GM19238 (cell line): Measurements from ENCODE around the gene PAEP.
"Not testable (repeated sequence)": the region's sequence is repeated elsewhere in the genome, so short reads cannot be mapped to it uniquely, and the experiment has no call there.

Experiments used
- DNase-seq: peaks from one replicate; pipeline ENCODE4 v3.0.0; 2011; ENCODE audit warnings: low spot score; ENCODE audit not compliant: insufficient read length

PAEP gene

DNA sequence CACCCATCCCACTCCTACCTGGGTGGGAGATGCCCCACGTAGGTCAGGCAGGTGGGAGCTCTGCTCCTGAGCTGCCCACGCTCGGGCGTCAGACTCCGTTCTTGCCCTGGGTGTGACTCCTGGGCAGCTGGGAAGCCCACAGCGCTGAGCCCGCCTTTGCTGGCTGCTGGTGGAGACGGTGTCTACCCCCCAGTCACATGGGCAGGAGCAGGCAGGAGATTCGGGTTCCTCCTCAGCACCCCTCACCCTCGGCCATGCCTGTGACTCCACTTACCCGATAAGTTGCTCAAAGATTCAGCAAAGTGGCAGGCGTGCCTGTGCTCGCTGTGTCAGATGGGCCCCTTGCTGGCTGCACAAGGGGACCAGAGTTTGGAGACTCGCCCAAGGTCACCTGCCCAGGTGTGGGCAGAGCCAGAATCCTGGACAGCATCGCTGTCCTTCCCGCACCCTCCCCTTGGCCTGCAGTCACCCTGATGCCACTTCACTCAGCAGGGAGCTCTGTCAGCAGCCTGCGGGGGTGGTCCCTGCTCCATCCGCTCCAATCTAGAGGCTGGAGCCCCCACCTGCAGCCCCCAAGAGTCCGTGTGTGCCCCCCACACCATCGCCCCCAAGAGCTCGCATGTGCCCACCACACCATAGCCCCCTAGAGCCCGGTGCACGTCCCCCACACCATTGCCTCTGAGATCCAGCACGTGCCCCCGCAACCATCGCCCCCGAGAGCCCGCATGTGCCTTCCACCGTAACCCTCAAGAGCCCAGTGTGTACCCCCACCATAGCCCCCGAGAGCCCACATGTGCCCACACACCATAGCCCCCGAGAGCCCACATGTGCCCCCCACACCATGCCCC, 36.1 kb upstream of the PAEP start:
- no peak for DNase-seq

DNA sequence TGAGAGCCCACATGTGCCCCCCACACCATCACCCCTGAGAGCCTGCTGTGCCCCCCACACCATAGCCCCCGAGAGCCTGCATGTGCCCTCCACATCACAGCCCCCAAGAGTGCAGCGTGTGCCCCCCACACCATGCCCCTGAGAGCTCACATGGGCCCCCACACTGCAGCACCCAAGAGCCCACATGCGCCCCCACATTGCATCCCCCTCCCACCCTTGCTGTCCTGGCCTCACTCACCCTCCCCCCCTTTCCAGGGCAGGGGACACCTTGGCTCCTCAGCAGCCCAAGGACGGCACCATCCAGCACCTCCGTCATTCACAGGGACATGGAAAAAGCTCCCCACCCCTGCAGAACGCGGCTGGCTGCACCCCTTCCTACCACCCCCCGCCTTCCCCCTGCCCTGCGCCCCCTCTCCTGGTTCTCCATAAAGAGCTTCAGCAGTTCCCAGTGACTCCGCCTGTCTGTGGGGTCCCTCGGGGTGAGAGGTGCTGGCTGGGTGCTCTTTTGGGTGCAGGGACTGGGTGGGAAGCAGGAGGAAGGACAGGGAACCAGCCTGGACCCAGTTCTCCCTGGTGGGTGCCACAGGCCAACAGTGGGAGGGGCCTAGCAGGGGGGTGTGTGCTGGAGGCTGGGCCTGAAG, 35.3 kb upstream of the PAEP start:
- DNase-seq, result no peak

DNA sequence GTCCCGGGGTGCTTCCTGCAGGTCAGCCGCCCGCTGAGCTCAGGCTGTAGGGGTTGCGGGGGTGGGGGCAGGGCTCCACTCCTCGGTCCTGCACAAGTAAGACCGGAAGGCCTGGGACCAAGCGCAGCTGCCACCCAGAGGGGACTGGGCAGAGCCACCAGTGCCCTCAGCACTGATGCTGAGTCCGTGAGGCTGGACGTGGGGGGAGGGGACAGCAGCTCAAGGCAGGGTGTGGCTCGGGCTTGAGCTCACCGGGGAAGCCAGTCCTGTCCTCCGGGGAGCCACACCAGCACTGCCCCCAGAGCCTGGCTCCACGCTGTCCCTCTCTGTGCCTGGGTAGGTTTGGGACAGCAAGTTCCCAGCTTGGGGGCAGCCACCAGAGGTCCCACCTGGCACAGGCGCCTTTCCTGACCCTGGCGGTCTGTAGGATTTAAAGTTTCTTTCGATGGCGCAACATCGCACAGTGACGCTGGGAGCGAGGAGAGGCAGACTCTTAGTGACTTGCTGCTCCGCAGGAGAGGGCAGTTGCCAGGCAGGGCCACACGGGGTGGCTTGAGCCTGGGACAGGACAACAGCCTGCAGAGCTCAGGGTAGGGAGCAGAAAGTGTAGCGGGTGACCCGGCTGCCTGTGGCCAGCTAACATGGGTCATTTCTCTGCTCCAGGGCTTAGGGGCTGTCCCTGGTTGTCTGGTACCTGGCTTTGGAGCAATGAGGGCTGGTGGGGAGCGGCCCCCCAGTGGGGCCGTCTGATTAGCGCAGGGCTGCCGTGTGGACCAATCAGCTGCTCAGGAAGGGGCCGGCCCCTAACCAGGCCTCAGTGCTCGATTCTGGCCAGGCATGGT, 34.6 kb upstream of the PAEP start:
- DNase-seq, result no peak

DNA sequence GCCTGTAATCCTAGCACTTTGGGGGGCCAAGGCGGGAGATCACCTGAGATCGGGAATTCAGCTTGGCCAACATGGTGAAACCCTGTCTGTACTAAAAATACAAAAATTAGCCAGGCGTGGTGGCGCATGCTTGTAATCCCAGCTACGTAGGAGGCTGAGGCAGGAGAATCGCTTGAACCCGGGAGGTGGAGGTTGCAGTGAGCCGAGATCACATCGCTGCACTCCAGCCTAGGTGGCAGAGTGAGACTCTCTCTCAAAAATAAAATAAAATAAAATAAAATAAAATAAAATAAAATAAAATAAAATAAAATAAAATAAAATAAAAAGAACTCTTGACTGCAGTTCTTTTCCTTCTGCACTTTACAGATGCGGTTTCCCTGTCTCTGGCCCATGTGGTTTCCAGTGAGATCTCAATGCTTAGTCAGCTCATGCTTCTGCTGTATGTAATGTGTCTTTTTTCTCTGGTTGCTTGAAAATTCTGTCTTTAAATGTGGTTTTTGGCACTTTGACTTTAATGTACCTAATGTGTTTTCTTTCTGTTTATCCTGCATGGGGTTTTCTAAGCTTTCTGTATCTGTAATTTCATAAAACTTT, 32.6 kb upstream of the PAEP start:
- DNase-seq, result not testable (repeated sequence)

DNA sequence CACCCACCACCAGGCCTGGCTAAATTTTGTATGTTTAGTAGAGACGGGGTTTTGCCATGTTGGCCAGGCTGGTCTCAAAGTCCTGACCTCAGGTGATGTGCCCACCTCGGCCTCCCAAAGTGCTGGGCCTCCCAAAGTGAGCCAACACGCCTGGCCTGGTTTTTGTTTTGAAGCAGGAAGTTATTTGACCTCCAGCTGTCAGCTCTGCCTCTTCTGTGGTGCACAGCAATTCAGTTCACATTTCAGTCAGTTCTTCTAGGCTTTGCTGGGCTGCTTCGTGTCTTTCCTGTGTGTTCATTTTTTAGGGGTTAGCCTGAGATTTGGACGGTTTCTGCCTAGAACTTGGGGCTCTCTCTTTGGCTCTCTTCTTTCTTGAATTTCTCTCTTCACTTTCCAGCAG, 31.4 kb upstream of the PAEP start:
- no peak for DNase-seq

- no peak for DNase-seq
Measured at GRCh38 chr9:135531096-135531495, 30.5 kb upstream of the PAEP start.

DNA sequence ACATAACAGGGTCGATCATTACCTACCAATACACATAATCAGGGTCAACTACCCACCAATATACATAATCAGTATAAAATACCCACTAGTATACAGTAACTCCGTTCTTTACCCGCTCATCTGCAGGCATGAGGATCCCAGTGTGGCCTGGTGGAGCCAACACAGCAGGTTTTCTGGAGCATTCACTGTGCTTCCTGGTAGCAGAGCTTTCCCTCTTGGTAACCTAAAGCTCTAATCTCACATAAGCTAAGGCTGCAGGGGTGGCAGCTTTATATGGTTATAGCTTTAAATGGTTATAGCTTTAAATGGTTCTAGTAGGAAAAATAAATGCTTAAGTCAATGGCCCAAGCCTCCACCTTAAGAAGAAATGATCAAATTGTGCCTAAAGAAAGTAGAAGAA, 28.4 kb upstream of the PAEP start:
- no peak for DNase-seq

DNA sequence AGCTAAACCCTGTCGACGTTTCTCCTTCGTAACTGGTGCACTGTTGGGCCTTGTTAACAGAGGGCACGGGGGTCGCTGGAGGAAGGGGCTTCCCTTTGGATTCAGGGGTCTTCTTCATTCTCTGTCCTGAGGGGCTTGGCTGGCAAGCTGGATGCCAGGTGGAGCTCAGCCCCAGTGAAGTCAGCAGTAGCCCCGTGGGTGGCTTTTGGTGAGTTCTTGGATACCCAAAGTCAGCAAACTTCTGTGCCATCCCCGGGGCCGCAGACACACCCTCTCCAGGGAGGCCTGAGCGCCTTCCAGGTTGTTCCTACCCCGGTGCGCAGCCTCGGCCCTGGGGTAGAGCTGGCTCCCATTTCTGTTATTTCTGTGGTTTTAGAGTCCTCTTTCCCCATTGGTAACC, 27.9 kb upstream of the PAEP start:
- no peak for DNase-seq

- not testable (repeated sequence) for DNase-seq
Measured at GRCh38 chr9:135534192-135534711, 27.3 kb upstream of the PAEP start.

- not testable (repeated sequence) for DNase-seq
Measured at GRCh38 chr9:135534826-135535225, 26.7 kb upstream of the PAEP start.

GRCh38 chr9:135535631-135536030, 25.9 kb upstream of the PAEP start:
- not testable (repeated sequence) for DNase-seq

DNA sequence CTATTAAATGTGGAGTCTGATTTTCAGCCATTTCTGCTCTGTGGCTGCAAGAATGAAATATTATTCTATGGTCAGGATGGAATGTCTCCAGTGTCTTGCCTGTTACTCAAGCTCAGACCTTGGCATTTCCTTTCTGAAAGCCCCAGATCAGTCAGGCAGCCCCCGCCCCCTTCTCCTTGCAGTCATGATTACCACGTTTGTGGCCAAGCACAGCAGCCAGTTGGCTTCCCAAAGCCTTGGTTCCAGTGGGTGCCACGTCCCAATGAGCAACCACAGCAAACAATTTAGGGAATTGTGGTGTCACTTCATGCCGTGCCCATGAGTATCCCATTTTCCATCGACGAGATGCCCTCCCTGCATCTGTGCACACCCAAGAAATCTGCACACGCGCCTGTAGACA, 25.3 kb upstream of the PAEP start:
- DNase-seq, result no peak

GRCh38 chr9:135543262-135543894, 18.2 kb upstream of the PAEP start:
- DNase-seq, result not testable (repeated sequence)

- no peak for DNase-seq
Measured at GRCh38 chr9:135544981-135545635, 16.4 kb upstream of the PAEP start.

DNA sequence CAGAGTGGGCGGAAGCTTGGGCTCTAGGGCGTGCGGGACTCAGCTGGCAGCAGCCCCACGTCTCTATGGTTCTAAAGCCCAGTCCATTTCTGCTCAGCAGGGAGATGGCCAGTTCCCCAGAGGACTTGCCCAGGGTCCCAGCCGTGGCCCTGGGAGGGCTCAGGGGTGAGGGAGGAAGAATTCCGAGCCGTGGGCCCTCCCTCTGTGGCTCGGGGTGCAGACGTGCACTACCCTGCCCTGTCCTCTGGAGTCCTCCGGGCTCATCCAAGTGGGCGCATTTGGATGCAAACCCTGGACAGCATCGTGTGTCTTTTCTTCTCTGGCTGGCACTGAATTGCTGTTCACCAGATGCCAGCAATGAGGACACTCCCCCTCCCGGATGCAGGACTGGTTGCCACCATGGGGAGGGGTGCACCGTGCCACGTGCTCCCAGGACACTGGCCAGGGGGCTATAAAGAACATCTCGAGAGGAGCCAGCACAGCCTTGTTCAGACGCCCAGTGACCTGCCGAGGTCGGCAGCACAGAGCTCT, 15.8 kb upstream of the PAEP start, which contains the start of gene OBP2A:
OBP2A (plus strand) TSS at position 481 of the 531 bp plus-strand sequence. CDS start 55 bp downstream, outside the sequence.
- not testable (repeated sequence) for DNase-seq

DNA sequence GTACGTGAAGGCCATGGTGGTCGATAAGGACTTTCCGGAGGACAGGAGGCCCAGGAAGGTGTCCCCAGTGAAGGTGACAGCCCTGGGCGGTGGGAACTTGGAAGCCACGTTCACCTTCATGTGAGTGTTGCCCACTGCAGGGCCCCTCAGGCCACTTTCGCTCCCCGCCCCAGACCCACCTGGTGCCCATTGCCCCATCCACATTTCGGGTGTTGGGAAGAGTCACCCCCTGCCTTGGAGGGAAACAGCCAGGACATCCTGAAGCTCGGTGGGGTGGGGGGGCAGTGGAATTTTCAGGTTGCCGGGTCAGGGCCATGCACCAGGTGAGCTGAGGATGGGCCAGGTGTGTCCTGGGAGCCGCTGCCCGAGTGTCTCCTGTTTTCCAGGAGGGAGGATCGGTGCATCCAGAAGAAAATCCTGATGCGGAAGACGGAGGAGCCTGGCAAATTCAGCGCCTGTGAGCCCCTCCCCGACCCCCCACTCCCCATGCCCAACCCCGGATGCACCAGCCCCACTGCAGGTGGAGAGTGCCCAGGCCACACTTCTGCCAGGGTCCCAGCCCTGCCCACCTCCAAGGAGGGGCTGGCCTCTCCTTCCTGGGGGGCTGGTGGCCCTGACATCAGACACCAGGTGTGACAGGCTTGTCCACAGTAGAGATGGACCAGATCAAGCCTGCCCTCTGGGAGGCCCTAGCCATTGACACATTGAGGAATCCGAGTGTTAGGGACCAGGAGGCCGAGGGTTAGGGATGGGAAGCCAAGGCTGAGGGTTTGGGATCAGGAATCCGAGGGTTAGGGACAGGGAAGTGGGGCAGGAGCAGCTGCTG, 14.6 kb upstream of the PAEP start:
- not testable (repeated sequence) for DNase-seq

DNA sequence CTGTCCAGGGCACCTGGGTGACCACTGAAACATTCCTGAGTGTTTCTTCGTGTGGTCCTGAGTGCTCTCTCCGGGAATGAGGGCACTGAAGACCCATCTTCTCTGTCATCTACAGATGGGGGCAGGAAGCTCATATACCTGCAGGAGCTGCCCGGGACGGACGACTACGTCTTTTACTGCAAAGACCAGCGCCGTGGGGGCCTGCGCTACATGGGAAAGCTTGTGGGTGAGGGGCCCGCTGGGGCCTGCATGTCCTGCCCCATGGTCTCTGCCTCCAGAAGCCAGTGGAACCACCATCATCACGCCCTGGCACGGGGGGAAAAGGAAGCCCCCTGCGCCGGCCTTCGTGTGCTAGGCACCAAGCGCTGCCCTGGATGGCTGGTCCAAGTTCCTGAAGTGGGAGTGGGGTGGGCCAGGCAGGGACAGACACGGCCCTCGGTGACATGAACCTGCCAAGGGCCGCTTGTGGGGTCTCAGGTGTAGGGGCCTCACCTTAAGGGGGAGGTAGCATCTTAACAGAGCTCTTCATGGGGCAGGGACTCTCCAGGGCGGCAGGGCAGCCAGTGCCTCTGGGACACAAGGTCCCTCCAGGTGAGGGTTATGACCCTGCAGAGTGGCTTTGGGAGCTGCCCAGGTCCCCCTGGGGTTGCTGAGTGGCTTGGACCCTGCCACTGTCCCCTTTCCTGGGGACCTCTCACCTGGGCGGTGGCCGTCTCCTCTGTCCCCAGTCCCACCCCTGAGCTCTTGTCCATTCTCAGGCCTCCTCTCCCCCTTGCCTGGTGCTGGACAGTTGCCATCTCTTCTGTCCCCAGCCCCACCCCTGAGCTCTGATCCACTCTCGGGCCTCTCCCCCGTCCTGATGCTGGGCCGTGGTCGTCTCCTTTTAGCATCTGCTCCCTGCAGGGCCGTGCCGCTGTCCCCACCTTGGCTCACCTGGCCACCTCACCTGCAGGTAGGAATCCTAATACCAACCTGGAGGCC, 13.5 kb upstream of the PAEP start:
- DNase-seq, result no peak
